Kidney (tissue), 14 donors: ENCODE results near the gene PRTG. TPM values are rescaled to one million over a fixed set of nuclear protein-coding genes. Genes with fewer than 3 reads are reported as not detected.

Experiments used
- DNase-seq, 5 donors: peaks; one replicate each; pipeline ENCODE4 v3.0.0-alpha.2; 2013 to 2020
- FAIRE-seq: peaks from 2 replicates; lab custom pipeline; 2012; peaks lifted over from hg19 to GRCh38; lab: Jason Lieb, UNC
- H3K27ac ChIP-seq, 2 donors: one replicate each; pipeline ENCODE4 v1.7.0; 2013; ENCODE audit warnings: low read depth in 2 of 2, low read length in 2 of 2, inconsistent platforms in 1 of 2
- H3K27me3 ChIP-seq: one replicate; pipeline ENCODE4 v1.7.1; 2013; ENCODE audit warnings: low read length, inconsistent platforms; ENCODE audit not compliant: control insufficient read depth, insufficient read depth
- H3K36me3 ChIP-seq, 3 donors: one replicate each; pipeline versions ENCODE4 v1.7.0 to v1.7.1; 2013; ENCODE audit warnings: low read length in 3 of 3, control low read depth in 1 of 3, inconsistent platforms in 1 of 3; ENCODE audit not compliant: insufficient read depth in 3 of 3, control insufficient read depth in 2 of 3
- H3K4me1 ChIP-seq, 3 donors: one replicate each; pipeline versions ENCODE4 v1.7.0 to v1.7.1; 2013; ENCODE audit warnings: low read length in 3 of 3, inconsistent platforms in 1 of 3, low read depth in 1 of 3; ENCODE audit not compliant: control insufficient read depth in 2 of 3, insufficient read depth in 2 of 3
- H3K4me3 ChIP-seq, 3 donors: one replicate each; pipeline versions ENCODE4 v1.7.0 to v1.8.1; 2013; ENCODE audit warnings: low read length in 3 of 3, control low read depth in 1 of 3, inconsistent platforms in 1 of 3
- H3K9ac ChIP-seq, 3 donors: one replicate each; pipeline versions ENCODE4 v1.7.0 to v1.7.1; 2013; ENCODE audit warnings: low read length in 3 of 3, control low read depth in 1 of 3, inconsistent platforms in 1 of 3
- H3K9me3 ChIP-seq, 3 donors: one replicate each; pipeline versions ENCODE4 v1.7.0 to v1.7.1; 2013; ENCODE audit warnings: low read length in 3 of 3, control low read depth in 1 of 3, inconsistent platforms in 1 of 3; ENCODE audit not compliant: control insufficient read depth in 2 of 3, insufficient read depth in 1 of 3
- CTCF ChIP-seq: IDR thresholded peaks from 3 replicates; pipeline ENCODE4 v1.5.1; 2012; ENCODE audit warnings: mild to moderate bottlenecking, moderate library complexity, borderline replicate concordance; ENCODE audit not compliant: insufficient read depth; ENCODE audit errors: extremely low read depth
- intact Hi-C: fragments of 100-400 bp; cut with DNase I; formaldehyde crosslinking; loops from one replicate; pipeline ENCODE4 v1.11.1; 2022
- polyA plus RNA-seq: library from polyadenylated mRNA; stranded (reverse); fragments of 350-450 nt; fragmentation: Illumina TruSeq; extraction: RNeasy Lipid Tissue Mini Kit (QIAGEN cat#74804); gene quantifications from one replicate; pipeline ENCODE4 v1.2.3, GENCODE V29; 2014; ENCODE audit warnings: low read depth, low replicate concordance; ENCODE audit not compliant: insufficient read depth
- total RNA-seq: library from RNA; stranded (reverse); fragmentation: NEBNext Ultra II Directional; extraction: Animal tissue kit (Norgen Biotek cat#: 25700); gene quantifications from one replicate; pipeline ENCODE4 v1.2.1, GENCODE V29; 2021
- donor health status: control.
- donor health status: control.
- donor health status: control.
- donor health status: control.
- donor health status: control.
- donor health status: DM: yes; HTN: yes; CAD: no.
- donor health status: Normal renal cell carcinoma (clear cell type).

Gene PRTG
- total and polyA plus RNA-seq, 2 donors from 2014 or later = 0.84 to 6.4 TPM

GRCh38 chr15:55750706-55751105, 7.8 kb upstream of the PRTG start:
- no peak overlapping the region for H3K9ac ChIP-seq
- H3K4me1 ChIP-seq = no peaks in the 10 kb centered on the region
- intact Hi-C loops = no loop called here
- H3K36me3 ChIP-seq = no peaks in the 10 kb centered on the region
- no peak for DNase-seq
- no peak for FAIRE-seq
- H3K27ac ChIP-seq = no peak overlapping the region
- no peak for TF ChIP-seq CTCF
- H3K9me3 ChIP-seq = no peaks in the 10 kb centered on the region
- H3K4me3 ChIP-seq = no peak overlapping the region
- no peaks in the 10 kb centered on the region for H3K27me3 ChIP-seq

DNA sequence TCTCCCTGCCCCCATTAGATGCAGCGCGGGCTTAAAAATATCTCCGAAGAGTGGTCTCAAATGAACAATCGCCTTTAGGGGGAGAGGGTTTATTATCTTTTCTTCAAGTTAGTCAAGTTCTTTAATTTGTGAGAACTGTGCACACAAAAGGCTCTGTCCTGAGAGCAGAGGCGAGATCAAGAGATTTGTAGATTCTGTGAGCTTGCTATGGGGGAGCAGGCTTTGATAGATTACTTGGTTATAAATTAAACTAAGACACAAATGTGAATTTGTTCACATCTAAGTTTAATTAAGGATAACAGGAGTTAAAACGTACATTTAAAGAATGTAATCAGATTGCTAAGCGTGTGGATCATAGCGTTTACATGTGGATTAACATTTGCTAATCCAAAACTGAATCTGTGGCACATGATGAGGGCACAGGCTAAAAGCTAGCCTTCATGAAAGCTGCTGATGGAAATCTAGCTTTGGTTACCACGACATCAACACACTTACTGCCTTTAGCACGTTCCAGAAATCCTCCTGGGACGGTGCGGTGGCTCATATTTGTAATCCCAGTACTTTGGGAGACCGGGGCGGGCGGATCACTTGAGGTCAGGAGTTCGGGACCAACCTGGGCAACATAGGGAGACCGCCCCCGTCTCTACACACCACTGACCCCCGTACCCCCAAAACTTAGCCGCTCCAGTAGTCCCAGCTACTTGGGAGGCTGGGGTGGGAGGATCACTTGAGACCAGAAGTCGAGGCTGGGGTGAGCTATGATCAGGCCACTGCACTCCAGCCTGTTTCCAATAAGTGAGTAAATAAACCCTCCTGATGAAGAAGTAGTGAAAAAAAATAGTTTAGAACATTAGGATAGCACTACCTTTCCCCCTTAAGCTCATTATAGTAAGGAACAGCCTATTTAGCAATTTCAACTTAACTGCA, 1.0 kb upstream of the PRTG start:
- Histone ChIP-seq H3K9me3 (no peaks in the 10 kb centered on the region), H3K36me3 (no peaks in the 10 kb centered on the region), H3K27me3 (no peaks in the 10 kb centered on the region), H3K9ac (peak overlapping the region in 1 of 3 donors; percentile 5), H3K4me1 (peaks cover 0 to 4% (median 0%) of the 10 kb centered on the region in 3 donors), H3K27ac (no peak overlapping the region), H3K4me3 (peak overlapping the region in 2 of 3 donors; percentile 59 to 88)
- FAIRE-seq (no peak), DNase-seq (peak in 3 of 5 donors; percentile 20 to 61 (median 45))
- intact Hi-C loops = no loop called here
- no peak for TF ChIP-seq CTCF

DNA sequence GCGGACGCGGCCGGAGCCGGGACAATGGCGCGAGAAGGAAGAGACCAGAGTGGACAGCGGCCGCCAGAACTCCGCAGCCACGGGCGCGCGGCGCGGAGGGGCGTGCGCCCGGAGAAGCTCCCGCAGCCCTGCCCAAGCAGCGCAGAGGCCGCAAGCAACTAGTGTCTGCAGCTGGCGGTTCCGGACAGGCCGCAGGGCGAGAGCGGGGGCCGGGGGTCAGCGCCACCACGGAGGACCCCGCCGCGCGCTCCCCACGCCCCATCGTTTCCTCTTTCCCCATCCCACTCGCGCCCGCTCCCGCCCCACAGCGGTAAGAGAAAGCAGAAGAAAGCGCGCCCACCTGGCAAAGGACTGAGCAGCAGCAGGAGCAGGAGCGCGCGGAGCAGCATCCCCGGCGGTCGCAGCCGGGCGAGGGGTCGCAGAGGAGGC, 440 bp downstream of the PRTG start:
- Histone ChIP-seq H3K9ac (peak overlapping the region in 1 of 3 donors; percentile 62), H3K27me3 (no peaks in the 10 kb centered on the region), H3K27ac (no peak overlapping the region), H3K4me3 (peak overlapping the region; percentile 75 to 88 (median 88)), H3K4me1 (peaks cover under 1 to 4% (median 1%) of the 10 kb centered on the region in 3 donors), H3K9me3 (no peaks in the 10 kb centered on the region), H3K36me3 (no peaks in the 10 kb centered on the region)
- intact Hi-C loops = no loop called here
- TF ChIP-seq CTCF = no peak
- FAIRE-seq = no peak
- DNase-seq = peak in 4 of 5 donors; percentile 69 to 83 (median 80)
